Ishikawa (cell line): ENCODE results near the gene CDKN2B-AS1.

Experiments
- CEBPB ChIP-seq: IDR thresholded peaks from 2 replicates; pipeline ENCODE4 v1.6.1; 2012
- CREB1 ChIP-seq: IDR thresholded peaks from 2 replicates; pipeline ENCODE4 v1.6.1; 2012; ENCODE audit warnings: low read depth
- EGR1 ChIP-seq: IDR thresholded peaks from 2 replicates; pipeline ENCODE4 v1.6.1; 2012
- EP300 ChIP-seq: IDR thresholded peaks from 2 replicates; pipeline ENCODE4 v1.6.1; 2012; ENCODE audit warnings: borderline replicate concordance
- FOXM1 ChIP-seq: IDR thresholded peaks from 2 replicates; pipeline ENCODE4 v1.6.1; 2012; ENCODE audit warnings: low read depth, borderline replicate concordance
- MAX ChIP-seq: IDR thresholded peaks from 2 replicates; pipeline ENCODE4 v1.6.1; 2012
- NFIC ChIP-seq: IDR thresholded peaks from 2 replicates; pipeline ENCODE4 v1.6.1; 2012
- RAD21 ChIP-seq: IDR thresholded peaks from 2 replicates; pipeline ENCODE4 v1.6.1; 2012; ENCODE audit warnings: low read depth
- REST ChIP-seq: IDR thresholded peaks from 2 replicates; pipeline ENCODE4 v1.6.1; 2012; ENCODE audit warnings: low read depth, mild to moderate bottlenecking
- TAF1 ChIP-seq: IDR thresholded peaks from 2 replicates; pipeline ENCODE4 v1.6.1; 2012; ENCODE audit warnings: low read depth, mild to moderate bottlenecking
- TCF12 ChIP-seq: IDR thresholded peaks from 2 replicates; pipeline ENCODE4 v1.6.1; 2012; ENCODE audit warnings: low read depth
- TEAD4 ChIP-seq: IDR thresholded peaks from 2 replicates; pipeline ENCODE4 v1.6.1; 2012
- USF1 ChIP-seq: IDR thresholded peaks from 2 replicates; pipeline ENCODE4 v1.6.1; 2012
- YY1 ChIP-seq: IDR thresholded peaks from 2 replicates; pipeline ENCODE4 v1.6.1; 2012; ENCODE audit warnings: low read depth
- ZBTB7A ChIP-seq: IDR thresholded peaks from 2 replicates; pipeline ENCODE4 v1.6.1; 2012; ENCODE audit warnings: low read depth

The CDKN2B-AS1 gene

GRCh38 chr9:22160221-22160620, 165.6 kb downstream of the CDKN2B-AS1 start:
- TF ChIP-seq REST (no peak), YY1 (no peak), FOXM1 (no peak), CREB1 (no peak), ZBTB7A (no peak), CEBPB (no peak), TCF12 (no peak), MAX (no peak), TAF1 (no peak), NFIC (no peak), TEAD4 (no peak), RAD21 (no peak), USF1 (no peak), EGR1 (no peak), EP300 (no peak)

GRCh38 chr9:22165144-22165543, 170.6 kb downstream of the CDKN2B-AS1 start:
- TF ChIP-seq CEBPB (no peak), EGR1 (no peak), TCF12 (no peak), USF1 (no peak)

GRCh38 chr9:22169243-22169642, 174.7 kb downstream of the CDKN2B-AS1 start:
- TF ChIP-seq EGR1: no peak
- TF ChIP-seq RAD21: no peak
- TF ChIP-seq CEBPB: no peak
- TF ChIP-seq REST: no peak
- no peak for TF ChIP-seq TCF12
- TF ChIP-seq ZBTB7A: no peak
- no peak for TF ChIP-seq MAX
- no peak for TF ChIP-seq FOXM1
- TF ChIP-seq USF1: no peak
- no peak for TF ChIP-seq CREB1
- no peak for TF ChIP-seq TEAD4
- no peak for TF ChIP-seq TAF1
- TF ChIP-seq EP300: no peak
- TF ChIP-seq YY1: no peak
- TF ChIP-seq NFIC: no peak

- no peak for TF ChIP-seq RAD21
- TF ChIP-seq MAX: no peak
- no peak for TF ChIP-seq TCF12
- TF ChIP-seq TEAD4: no peak
- no peak for TF ChIP-seq REST
- TF ChIP-seq EGR1: no peak
- no peak for TF ChIP-seq CEBPB
- no peak for TF ChIP-seq NFIC
- no peak for TF ChIP-seq USF1
- TF ChIP-seq EP300: no peak
- TF ChIP-seq YY1: no peak
- no peak for TF ChIP-seq CREB1
- TF ChIP-seq FOXM1: no peak
- TF ChIP-seq TAF1: no peak
- TF ChIP-seq ZBTB7A: no peak
Observed at GRCh38 chr9:22169727-22170503, 175.3 kb downstream of the CDKN2B-AS1 start.
